Stimulated activated CD8-positive, alpha-beta memory T cell treated with anti-CD3 and anti-CD28 coated beads, Interleukin-15, amount 100 ng/mL, for 1 hour (primary cell): Measurements from ENCODE around the gene ZNF197.
"Not testable (repeated sequence)": the region's sequence is repeated elsewhere in the genome, so short reads cannot be mapped to it uniquely, and the experiment has no call there.

Experiments used
- DNase-seq: peaks from one replicate; pipeline ENCODE4 v3.0.0-alpha.2; 2020; ENCODE audit warnings: low read depth

ZNF197 gene

GRCh38 chr3:44624749-44625480 lies at the start of gene ZNF197:
TSS of gene ZNF197 (plus strand) at chr3:44625036. CDS start at chr3:44629155, 4,119 bp downstream.
- peak; percentile 18 for DNase-seq

GRCh38 chr3:44576613-44577012 lies 48.2 kb upstream of the ZNF197 start:
- DNase-seq: no peak

- not testable (repeated sequence) for DNase-seq
Measured at GRCh38 chr3:44577354-44577952, 47.4 kb upstream of the ZNF197 start.

GRCh38 chr3:44578316-44578715 lies 46.5 kb upstream of the ZNF197 start:
- DNase-seq: not testable (repeated sequence)

- not testable (repeated sequence) for DNase-seq
Measured at GRCh38 chr3:44578924-44579515, 45.8 kb upstream of the ZNF197 start.

- not testable (repeated sequence) for DNase-seq
Measured at GRCh38 chr3:44579749-44580148, 45.1 kb upstream of the ZNF197 start.

- not testable (repeated sequence) for DNase-seq
Measured at GRCh38 chr3:44580971-44581370, 43.9 kb upstream of the ZNF197 start.

- DNase-seq: no peak
Measured at GRCh38 chr3:44584646-44585501, 40.0 kb upstream of the ZNF197 start, which contains the start of gene ZNF660. TSS of gene ZNF660 (plus strand) at chr3:44584964. CDS start at chr3:44594194, 9,230 bp downstream.

GRCh38 chr3:44596621-44597020 lies 28.2 kb upstream of the ZNF197 start:
- no peak for DNase-seq

GRCh38 chr3:44601749-44602148 lies 23.1 kb upstream of the ZNF197 start:
- no peak for DNase-seq

GRCh38 chr3:44612678-44613077 lies 12.2 kb upstream of the ZNF197 start:
- DNase-seq: no peak

- no peak for DNase-seq
Measured at GRCh38 chr3:44628716-44629115, 3.9 kb downstream of the ZNF197 start.

- no peak for DNase-seq
Measured at GRCh38 chr3:44632193-44632592, 7.4 kb downstream of the ZNF197 start.

- no peak for DNase-seq
Measured at GRCh38 chr3:44642337-44642736, 17.5 kb downstream of the ZNF197 start.

GRCh38 chr3:44643024-44643423 lies 18.2 kb downstream of the ZNF197 start:
- DNase-seq: no peak

- DNase-seq: no peak
Measured at GRCh38 chr3:44647771-44648170, 22.9 kb downstream of the ZNF197 start.

- DNase-seq: no peak
Measured at GRCh38 chr3:44648564-44649229, 23.9 kb downstream of the ZNF197 start, which contains the start of gene ZNF35. TSS of gene ZNF35 (plus strand) at chr3:44648732. CDS start at chr3:44651068, 2,336 bp downstream.

- DNase-seq: no peak
Measured at GRCh38 chr3:44649709-44650108, 24.9 kb downstream of the ZNF197 start.

GRCh38 chr3:44654039-44654438 lies 29.2 kb downstream of the ZNF197 start:
- DNase-seq: no peak

- no peak for DNase-seq
Measured at GRCh38 chr3:44659015-44659414, 34.2 kb downstream of the ZNF197 start.

GRCh38 chr3:44659434-44659833 lies 34.6 kb downstream of the ZNF197 start:
- DNase-seq: no peak

- DNase-seq: no peak
Measured at GRCh38 chr3:44661189-44661588, 36.4 kb downstream of the ZNF197 start.
